GM23338 (cell line): ENCODE measurements around the gene ZNF831. TPM values are rescaled to one million over a fixed set of nuclear protein-coding genes. Genes with fewer than 3 reads are reported as not detected.

ENCODE experiments used
- ATAC-seq: fragments of 200-7000 bp; cut with Tn5 transposase; 3 replicates; pipeline ENCODE4 v1.9.1; 2020
- DNase-seq: peaks from one replicate; pipeline ENCODE4 v3.0.0-alpha.2; 2015; ENCODE audit warnings: low spot score
- H2AFZ ChIP-seq: fragments of 200-600 bp; sonication (generic); 2 replicates; pipeline ENCODE4 v1.8.0; 2016; ENCODE audit warnings: antibody characterized with exemption, mild to moderate bottlenecking, moderate library complexity
- H3F3A ChIP-seq: fragments of 200-600 bp; sonication (generic); replicated peaks from 2 replicates; pipeline ENCODE4 v1.8.0; 2017; ENCODE audit warnings: antibody characterized with exemption, mixed run types, low read depth
- H3K27ac ChIP-seq: fragments of 200-600 bp; sonication (generic); 2 replicates; pipeline ENCODE4 v1.6.1; 2016; ENCODE audit warnings: low read depth
- H3K27me3 ChIP-seq: fragments of 200-600 bp; sonication (generic); 2 replicates; pipeline ENCODE4 v1.8.0; 2016; ENCODE audit warnings: mild to moderate bottlenecking, mixed run types, moderate library complexity; ENCODE audit not compliant: insufficient read depth
- H3K36me3 ChIP-seq: fragments of 200-600 bp; sonication (generic); 2 replicates; pipeline ENCODE4 v1.8.0; 2016; ENCODE audit warnings: mild to moderate bottlenecking; ENCODE audit not compliant: insufficient read depth
- H3K4me1 ChIP-seq: fragments of 200-600 bp; sonication (generic); 2 replicates; pipeline ENCODE4 v1.8.0; 2016; ENCODE audit warnings: mild to moderate bottlenecking, moderate library complexity; ENCODE audit not compliant: insufficient read depth
- H3K4me2 ChIP-seq: fragments of 200-600 bp; sonication (generic); 2 replicates; pipeline ENCODE4 v1.7.1; 2017; ENCODE audit warnings: mixed run types
- H3K4me3 ChIP-seq: fragments of 200-600 bp; sonication (generic); 2 replicates; pipeline ENCODE4 v1.6.1; 2016; ENCODE audit warnings: mixed run types
- H3K79me2 ChIP-seq: fragments of 200-600 bp; sonication (generic); replicated peaks from 2 replicates; pipeline ENCODE4 v1.8.0; 2017; ENCODE audit warnings: mild to moderate bottlenecking; ENCODE audit not compliant: insufficient read depth
- H3K9me2 ChIP-seq: fragments of 200-600 bp; sonication (generic); 2 replicates; pipeline ENCODE4 v1.8.0; 2017; ENCODE audit not compliant: insufficient read depth
- H4K20me1 ChIP-seq: fragments of 200-600 bp; sonication (generic); replicated peaks from 2 replicates; pipeline ENCODE4 v1.8.0; 2017; ENCODE audit warnings: mild to moderate bottlenecking; ENCODE audit not compliant: insufficient read depth
- H3K27ac Mint-ChIP-seq: 2 replicates; pipeline ENCODE4 v1.8.0; 2020; ENCODE audit warnings: inconsistent platforms, mild to moderate bottlenecking, moderate library complexity, mixed read lengths
- H3K27me3 Mint-ChIP-seq: 3 replicates; pipeline ENCODE4 v1.8.0; 2022; ENCODE audit warnings: low read depth, mild to moderate bottlenecking, moderate library complexity, mixed read lengths, inconsistent platforms; ENCODE audit not compliant: insufficient read depth, poor library complexity
- H3K36me3 Mint-ChIP-seq: 3 replicates; pipeline ENCODE4 v1.8.0; 2021; ENCODE audit warnings: low read depth, mild to moderate bottlenecking, inconsistent platforms, moderate library complexity, mixed read lengths
- H3K4me1 Mint-ChIP-seq: 3 replicates; pipeline ENCODE4 v1.8.0; 2020; ENCODE audit warnings: mild to moderate bottlenecking, inconsistent platforms, mixed read lengths
- H3K4me3 Mint-ChIP-seq: 3 replicates; pipeline ENCODE4 v1.8.0; 2021; ENCODE audit warnings: moderate library complexity, mild to moderate bottlenecking, inconsistent platforms, mixed read lengths
- H3K9me3 Mint-ChIP-seq: 3 replicates; pipeline ENCODE4 v1.8.0; 2020; ENCODE audit warnings: moderate library complexity, mild to moderate bottlenecking, inconsistent platforms, mixed read lengths
- CREB1 ChIP-seq: fragments of 250-450 bp; sonication (Bioruptor Pico); IDR thresholded peaks from 2 replicates; pipeline ENCODE4 v1.5.0; 2020; ENCODE audit warnings: low read depth, mild to moderate bottlenecking, moderate library complexity
- CTCF ChIP-seq, 2 experiments: fragments of 200-600 bp in 1 of 2; sonication (generic) in 1 of 2; conservative IDR thresholded peaks; 2 replicates each; pipeline versions ENCODE4 v1.5.1 to v1.6.1; 2016 to 2017; ENCODE audit warnings: antibody characterized with exemption in 2 of 2, low read depth in 2 of 2, mild to moderate bottlenecking in 2 of 2, moderate library complexity in 1 of 2
- ETS1 ChIP-seq: IDR thresholded peaks from 2 replicates; pipeline ENCODE4 v1.6.1; 2016; ENCODE audit warnings: antibody characterized with exemption
- EZH2 ChIP-seq: fragments of 200-600 bp; sonication (generic); IDR thresholded peaks from one replicate; pipeline ENCODE4 v1.8.0; 2017; ENCODE audit warnings: antibody characterized with exemption, mild to moderate bottlenecking, low read depth; ENCODE audit not compliant: unreplicated experiment
- EZH2phosphoT487 ChIP-seq: fragments of 200-600 bp; sonication (generic); IDR thresholded peaks from one replicate; pipeline ENCODE4 v1.8.1; 2018; ENCODE audit warnings: antibody characterized with exemption; ENCODE audit not compliant: unreplicated experiment
- JUNB ChIP-seq: IDR thresholded peaks from one replicate; pipeline ENCODE4 v1.6.1; 2016; ENCODE audit warnings: antibody characterized with exemption; ENCODE audit not compliant: unreplicated experiment
- NANOG ChIP-seq: IDR thresholded peaks from 2 replicates; pipeline ENCODE4 v1.6.1; 2016; ENCODE audit warnings: antibody characterized with exemption, borderline replicate concordance
- POLR2AphosphoS5 ChIP-seq: IDR thresholded peaks from 2 replicates; pipeline ENCODE4 v1.6.1; 2016; ENCODE audit warnings: antibody characterized with exemption, low read depth
- REST ChIP-seq: IDR thresholded peaks from one replicate; pipeline ENCODE4 v1.6.1; 2018; ENCODE audit warnings: antibody characterized with exemption; ENCODE audit not compliant: unreplicated experiment
- STAT1 ChIP-seq: IDR thresholded peaks from one replicate; pipeline ENCODE4 v1.6.1; 2016; ENCODE audit warnings: antibody characterized with exemption; ENCODE audit not compliant: unreplicated experiment
- ZNF114 ChIP-seq: fragments of 250-450 bp; sonication (Bioruptor Pico); IDR thresholded peaks from 2 replicates; pipeline ENCODE4 v1.5.0; 2020; ENCODE audit warnings: mild to moderate bottlenecking, moderate library complexity
- ZNF331 ChIP-seq: fragments of 250-450 bp; sonication (Bioruptor Pico); IDR thresholded peaks from 2 replicates; pipeline ENCODE4 v1.5.0; 2020; ENCODE audit warnings: low read depth, mild to moderate bottlenecking, moderate library complexity
- ZNF462 ChIP-seq: fragments of 250-450 bp; sonication (Bioruptor Pico); IDR thresholded peaks from 2 replicates; pipeline ENCODE4 v1.5.0; 2020; ENCODE audit warnings: mild to moderate bottlenecking, moderate library complexity
- polyA plus RNA-seq: library from polyadenylated mRNA; unstranded; fragments of >200 nt; fragmentation: Nextera tagmentation; extraction: Ambion mirVana; gene quantifications from 2 replicates; pipeline ENCODE4 v1.2.1, GENCODE V29; 2016
- total RNA-seq: library from RNA; depleted of rRNA; stranded (reverse); fragments of >200 nt; shearing (Covaris generic); gene quantifications from 2 replicates; pipeline ENCODE4 v1.2.3, GENCODE V29; 2014

Gene ZNF831
- total and polyA plus RNA-seq, 2 experiments from 2014 or later: not detected

GRCh38 chr20:59194023-59194935 lies 30.7 kb downstream of the ZNF831 start:
- H3K4me2 ChIP-seq: no peak overlapping the region
- no peaks in the 10 kb centered on the region for H3F3A ChIP-seq
- no peaks in the 10 kb centered on the region for H3K79me2 ChIP-seq
- no peak overlapping the region for H3K27ac ChIP-seq
- H4K20me1 ChIP-seq: no peaks in the 10 kb centered on the region
- TF ChIP-seq CTCF (conservative IDR thresholded peaks at IDR 0.05; ENCODE audit: low read depth in 2 of 2) (no peak), STAT1 (no peak), EZH2 (no peak), EZH2phosphoT487 (no peak), NANOG (no peak), POLR2AphosphoS5 (no peak), ZNF331 (no peak), ZNF114 (CRISPR knock-in tag) (no peak), ETS1 (no peak), ZNF462 (CRISPR knock-in tag) (no peak), REST (no peak), CREB1 (CRISPR knock-in tag) (no peak), JUNB (no peak)
- H3K4me3 ChIP-seq: no peak overlapping the region
- H2AFZ ChIP-seq: no peak overlapping the region
- Mint-ChIP-seq H3K9me3 (no peaks in the 10 kb centered on the region), H3K4me3 (no peak overlapping the region), H3K4me1 (no peaks in the 10 kb centered on the region), H3K27ac (no peak overlapping the region), H3K27me3 (peaks cover 16% of the 10 kb centered on the region), H3K36me3 (no peaks in the 10 kb centered on the region)
- H3K27me3 ChIP-seq: no peaks in the 10 kb centered on the region
- DNase-seq (no peak), ATAC-seq (no peak)
- no peaks in the 10 kb centered on the region for H3K9me2 ChIP-seq
- no peaks in the 10 kb centered on the region for H3K36me3 ChIP-seq
- no peaks in the 10 kb centered on the region for H3K4me1 ChIP-seq
